ENCODE results near the gene ANKRD30A. TPM values are rescaled to one million over a fixed set of nuclear protein-coding genes. Genes with fewer than 3 reads are reported as not detected.
"Not testable (repeated sequence)": the region's sequence is repeated elsewhere in the genome, so short reads cannot be mapped to it uniquely, and the experiment has no call there.

ANKRD30A gene
- total RNA-seq, 4 donors from 2014 or later: 0.13 TPM; not detected in 3

GRCh38 chr10:37234692-37235091 is 109.3 kb downstream of the ANKRD30A start:
- Histone ChIP-seq H3K27me3 (no peaks in the 10 kb centered on the region), H3K36me3 (no peaks in the 10 kb centered on the region), H3K27ac (no peak overlapping the region), H3K4me1 (no peaks in the 10 kb centered on the region), H3K4me3 (replicated peaks in 1 of 3) (no peak overlapping the region), H3K9me3 (no peaks in the 10 kb centered on the region)
- WGBS, 2 donors: 82 to 85% methylated on average over 3 of the region's 3 CpGs
- DNase-seq: no peak
- TF ChIP-seq POLR2A (IDR thresholded peaks at IDR 0.05) (no peak), CTCF (IDR thresholded peaks at IDR 0.05) (no peak)
- intact Hi-C loops (cut with DNase I): no loop called here

- intact Hi-C loops (cut with DNase I): no loop called here
- H3K9me3 ChIP-seq: no peaks in the 10 kb centered on the region
- TF ChIP-seq POLR2A (IDR thresholded peaks at IDR 0.05): no peak
- no peak for TF ChIP-seq CTCF (IDR thresholded peaks at IDR 0.05)
- H3K27ac ChIP-seq: no peak overlapping the region
- no peaks in the 10 kb centered on the region for H3K4me1 ChIP-seq
- no peak for DNase-seq
- H3K4me3 ChIP-seq (replicated peaks in 1 of 3): no peak overlapping the region
- no peaks in the 10 kb centered on the region for H3K27me3 ChIP-seq
- WGBS, 2 donors: 67 to 81% methylated on average over 2 of the region's 2 CpGs
- no peaks in the 10 kb centered on the region for H3K36me3 ChIP-seq
These were observed 110.7 kb downstream of the ANKRD30A start for GRCh38 chr10:37236093-37236492.

GRCh38 chr10:37240223-37240622 is 114.8 kb downstream of the ANKRD30A start:
- WGBS, 2 donors: 73 to 78% methylated on average over 2 of the region's 2 CpGs

GRCh38 chr10:37246637-37247036 is 121.2 kb downstream of the ANKRD30A start:
- DNase-seq: no peak
- intact Hi-C loops (cut with DNase I): no loop called here
- H3K9me3 ChIP-seq: no peaks in the 10 kb centered on the region
- 60 to 72% methylated on average over 2 of the region's 2 CpGs for WGBS, 2 donors
- TF ChIP-seq CTCF (IDR thresholded peaks at IDR 0.05) (no peak), POLR2A (IDR thresholded peaks at IDR 0.05) (no peak)
- H3K4me3 ChIP-seq (replicated peaks in 1 of 3): no peak overlapping the region
- no peaks in the 10 kb centered on the region for H3K4me1 ChIP-seq
- H3K27ac ChIP-seq: no peak overlapping the region
- H3K27me3 ChIP-seq: no peaks in the 10 kb centered on the region
- H3K36me3 ChIP-seq: no peaks in the 10 kb centered on the region

More at GRCh38 chr10:37240223-37240622, 114.8 kb downstream of the ANKRD30A start:
- Histone ChIP-seq H3K4me3 (replicated peaks in 1 of 3) (no peak overlapping the region), H3K4me1 (no peaks in the 10 kb centered on the region), H3K9me3 (no peaks in the 10 kb centered on the region), H3K27me3 (no peaks in the 10 kb centered on the region), H3K36me3 (no peaks in the 10 kb centered on the region), H3K27ac (no peak overlapping the region)
- DNase-seq: no peak
- intact Hi-C loops (cut with DNase I): no loop called here
- no peak for TF ChIP-seq POLR2A (IDR thresholded peaks at IDR 0.05)
- TF ChIP-seq CTCF (IDR thresholded peaks at IDR 0.05): no peak

- DNase-seq: not testable (repeated sequence)
These were observed 130.4 kb downstream of the ANKRD30A start for GRCh38 chr10:37255837-37256236.

GRCh38 chr10:37263304-37263703 is 137.9 kb downstream of the ANKRD30A start:
- Histone ChIP-seq H3K4me1 (no peaks in the 10 kb centered on the region), H3K27ac (no peak overlapping the region), H3K36me3 (no peaks in the 10 kb centered on the region), H3K27me3 (no peaks in the 10 kb centered on the region), H3K9me3 (no peaks in the 10 kb centered on the region), H3K4me3 (replicated peaks in 1 of 3) (no peak overlapping the region)
- no peak for DNase-seq
- intact Hi-C loops (cut with DNase I): no loop called here
- TF ChIP-seq CTCF (IDR thresholded peaks at IDR 0.05) (no peak), POLR2A (IDR thresholded peaks at IDR 0.05) (no peak)
- WGBS, 2 donors: 74 to 79% methylated on average over 5 of the region's 5 CpGs

More at GRCh38 chr10:37255837-37256236, 130.4 kb downstream of the ANKRD30A start:
- H3K36me3 ChIP-seq; H3K9me3 ChIP-seq; H3K27ac ChIP-seq; H3K4me1 ChIP-seq; H3K4me3 ChIP-seq (replicated peaks in 1 of 3); H3K27me3 ChIP-seq; intact Hi-C loops (cut with DNase I): not testable (repeated sequence)
- 61 to 67% methylated on average over 3 of the region's 3 CpGs for WGBS, 2 donors
